Suppressor macrophage treated with lipopolysaccharide for 1 hour (primary cell): Measurements from ENCODE around the gene NSF.
A peak's percentile ranks its signal among the peaks of the same experiment; 100 is the strongest.
"Not testable (repeated sequence)": the region's sequence is repeated elsewhere in the genome, so short reads cannot be mapped to it uniquely, and the experiment has no call there.

Source experiments
- DNase-seq, 3 donors: peaks; one replicate each; pipeline ENCODE4 v3.0.0-alpha.2; 2020 to 2022

NSF gene

GRCh38 chr17:46759141-46759540, 168.7 kb downstream of the NSF start:
- no peak for DNase-seq

- DNase-seq = no peak
Observed at GRCh38 chr17:46763416-46763815, 172.9 kb downstream of the NSF start.

GRCh38 chr17:46764000-46764708, 173.7 kb downstream of the NSF start:
- no peak for DNase-seq

- DNase-seq = no peak
Observed at GRCh38 chr17:46764709-46765401, 174.4 kb downstream of the NSF start.

GRCh38 chr17:46765453-46765852, 175.0 kb downstream of the NSF start:
- DNase-seq = no peak

GRCh38 chr17:46766493-46767491, 176.3 kb downstream of the NSF start:
- DNase-seq = no peak

- no peak for DNase-seq
Observed at GRCh38 chr17:46768540-46768870, 178.0 kb downstream of the NSF start.

GRCh38 chr17:46768896-46769295, 178.4 kb downstream of the NSF start:
- not testable (repeated sequence) for DNase-seq

- peak in 2 of 3 donors; percentile 30 to 41 for DNase-seq
Observed at GRCh38 chr17:46769531-46770438, 179.3 kb downstream of the NSF start.

GRCh38 chr17:46770439-46770817, 180.0 kb downstream of the NSF start:
- DNase-seq = no peak

- DNase-seq = peak; percentile 40 to 83 (median 59)
Observed at GRCh38 chr17:46770818-46771560, 180.5 kb downstream of the NSF start.

GRCh38 chr17:46771561-46772474, 181.3 kb downstream of the NSF start:
- DNase-seq = peak in 2 of 3 donors; percentile 21 to 44

- DNase-seq = no peak
Observed at GRCh38 chr17:46772475-46773220, 182.2 kb downstream of the NSF start.

- peak in 1 of 3 donors; percentile 10 for DNase-seq
Observed at GRCh38 chr17:46773221-46773605, 182.7 kb downstream of the NSF start.

GRCh38 chr17:46773676-46774075, 183.2 kb downstream of the NSF start:
- no peak for DNase-seq

GRCh38 chr17:46774108-46774737, 183.8 kb downstream of the NSF start:
- DNase-seq = peak in 2 of 3 donors; percentile 11 to 24

- DNase-seq = no peak
Observed at GRCh38 chr17:46776298-46777005, 186.0 kb downstream of the NSF start.
